Ishikawa (cell line): ENCODE results near the gene TPP1.

ENCODE experiments used
- CEBPB ChIP-seq: IDR thresholded peaks from 2 replicates; pipeline ENCODE4 v1.6.1; 2012
- CREB1 ChIP-seq: IDR thresholded peaks from 2 replicates; pipeline ENCODE4 v1.6.1; 2012; ENCODE audit warnings: low read depth
- EGR1 ChIP-seq: IDR thresholded peaks from 2 replicates; pipeline ENCODE4 v1.6.1; 2012
- EP300 ChIP-seq: IDR thresholded peaks from 2 replicates; pipeline ENCODE4 v1.6.1; 2012; ENCODE audit warnings: borderline replicate concordance
- FOXM1 ChIP-seq: IDR thresholded peaks from 2 replicates; pipeline ENCODE4 v1.6.1; 2012; ENCODE audit warnings: low read depth, borderline replicate concordance
- MAX ChIP-seq: IDR thresholded peaks from 2 replicates; pipeline ENCODE4 v1.6.1; 2012
- NFIC ChIP-seq: IDR thresholded peaks from 2 replicates; pipeline ENCODE4 v1.6.1; 2012
- RAD21 ChIP-seq: IDR thresholded peaks from 2 replicates; pipeline ENCODE4 v1.6.1; 2012; ENCODE audit warnings: low read depth
- REST ChIP-seq: IDR thresholded peaks from 2 replicates; pipeline ENCODE4 v1.6.1; 2012; ENCODE audit warnings: low read depth, mild to moderate bottlenecking
- TAF1 ChIP-seq: IDR thresholded peaks from 2 replicates; pipeline ENCODE4 v1.6.1; 2012; ENCODE audit warnings: low read depth, mild to moderate bottlenecking
- TCF12 ChIP-seq: IDR thresholded peaks from 2 replicates; pipeline ENCODE4 v1.6.1; 2012; ENCODE audit warnings: low read depth
- TEAD4 ChIP-seq: IDR thresholded peaks from 2 replicates; pipeline ENCODE4 v1.6.1; 2012
- USF1 ChIP-seq: IDR thresholded peaks from 2 replicates; pipeline ENCODE4 v1.6.1; 2012
- YY1 ChIP-seq: IDR thresholded peaks from 2 replicates; pipeline ENCODE4 v1.6.1; 2012; ENCODE audit warnings: low read depth
- ZBTB7A ChIP-seq: IDR thresholded peaks from 2 replicates; pipeline ENCODE4 v1.6.1; 2012; ENCODE audit warnings: low read depth

The TPP1 gene

GRCh38 chr11:6646918-6647679 is 27.9 kb upstream of the TPP1 start:
- TF ChIP-seq REST (no peak), CREB1 (no peak), MAX (no peak), CEBPB (no peak), FOXM1 (no peak), TCF12 (no peak), RAD21 (no peak), NFIC (no peak), EGR1 (no peak), TAF1 (no peak), EP300 (no peak), USF1 (no peak), YY1 (no peak), ZBTB7A (no peak), TEAD4 (no peak)

- no peak for TF ChIP-seq TAF1
- TF ChIP-seq CEBPB, result no peak
Observed at GRCh38 chr11:6646576-6646917, 27.3 kb upstream of the TPP1 start.

DNA sequence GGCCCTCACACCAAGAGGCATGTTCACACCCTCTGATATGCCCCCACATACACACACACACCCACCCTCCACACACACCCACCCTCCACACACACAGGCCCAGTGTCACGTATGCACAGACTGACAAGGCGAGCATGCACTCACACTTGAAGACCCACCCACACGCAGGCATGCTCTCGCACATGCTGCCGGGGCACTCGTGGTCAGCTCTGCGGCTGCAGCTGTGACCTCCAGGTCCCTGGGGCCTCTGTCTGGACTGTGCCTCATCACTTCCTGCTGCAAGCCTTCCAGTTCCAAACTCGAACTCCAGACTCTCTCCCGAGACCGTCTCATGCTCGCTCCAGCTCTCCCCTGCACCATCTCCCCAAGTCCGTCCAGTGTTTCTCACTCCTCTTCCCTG is 26.8 kb upstream of the TPP1 start:
- no peak for TF ChIP-seq EGR1
- no peak for TF ChIP-seq FOXM1
- TF ChIP-seq REST, result no peak
- TF ChIP-seq MAX, result no peak
- TF ChIP-seq NFIC, result no peak
- TF ChIP-seq EP300, result no peak

DNA sequence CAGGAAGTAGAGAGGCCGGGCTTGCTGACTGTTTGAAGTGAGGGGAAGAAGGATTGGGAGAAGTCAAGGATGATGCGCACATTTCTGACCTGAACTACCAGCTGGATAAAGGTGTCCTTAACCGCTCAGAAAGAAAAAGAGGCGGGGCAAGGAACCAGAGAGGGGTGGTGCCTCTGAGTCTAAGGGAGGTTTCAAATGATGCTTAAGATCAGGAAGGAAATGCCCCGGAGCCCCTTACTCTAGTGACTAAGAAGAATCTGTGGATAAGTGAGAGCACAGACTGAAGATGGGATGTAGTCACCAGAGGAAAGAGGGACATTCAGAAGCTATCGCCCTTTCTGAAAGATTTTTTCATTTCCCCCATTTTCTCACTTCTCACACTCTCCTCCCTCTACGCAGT is 23.7 kb upstream of the TPP1 start:
- TF ChIP-seq MAX (no peak), TAF1 (no peak), EP300 (no peak), FOXM1 (no peak), ZBTB7A (no peak), NFIC (no peak), CEBPB (no peak)

GRCh38 chr11:6640985-6641701 is 21.9 kb upstream of the TPP1 start:
- TF ChIP-seq CREB1, result no peak
- no peak for TF ChIP-seq MAX
- no peak for TF ChIP-seq EP300
- TF ChIP-seq EGR1, result no peak

GRCh38 chr11:6640036-6640984 is 21.1 kb upstream of the TPP1 start:
- TF ChIP-seq RAD21 (no peak), REST (no peak), ZBTB7A (no peak), USF1 (no peak), TEAD4 (no peak), NFIC (no peak), CEBPB (no peak), CREB1 (no peak), TCF12 (no peak), YY1 (no peak), EGR1 (no peak), FOXM1 (no peak), TAF1 (no peak), MAX (no peak), EP300 (no peak)
